ENCODE results near the gene KSR1. TPM values are rescaled to one million over a fixed set of nuclear protein-coding genes. Genes with fewer than 3 reads are reported as not detected.

Gene KSR1
- total RNA-seq, 1 donor from 2014 or later = 60.6 TPM

DNA sequence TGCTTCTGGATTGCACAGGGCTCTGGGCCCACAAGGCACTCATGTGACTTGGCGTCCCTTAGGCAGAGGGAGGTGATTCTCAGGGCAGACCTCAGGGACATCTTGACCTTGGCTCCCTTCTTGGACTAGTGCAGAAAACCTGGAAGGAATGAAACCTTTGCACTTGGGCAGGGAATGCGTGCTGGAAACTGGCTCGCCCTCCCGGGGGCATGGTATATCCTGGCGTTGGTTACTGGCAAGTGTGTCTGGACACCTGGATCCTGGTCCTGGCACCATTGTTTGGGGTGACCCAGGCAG is 111.3 kb downstream of the KSR1 start:
- TF ChIP-seq, protein P1, sequence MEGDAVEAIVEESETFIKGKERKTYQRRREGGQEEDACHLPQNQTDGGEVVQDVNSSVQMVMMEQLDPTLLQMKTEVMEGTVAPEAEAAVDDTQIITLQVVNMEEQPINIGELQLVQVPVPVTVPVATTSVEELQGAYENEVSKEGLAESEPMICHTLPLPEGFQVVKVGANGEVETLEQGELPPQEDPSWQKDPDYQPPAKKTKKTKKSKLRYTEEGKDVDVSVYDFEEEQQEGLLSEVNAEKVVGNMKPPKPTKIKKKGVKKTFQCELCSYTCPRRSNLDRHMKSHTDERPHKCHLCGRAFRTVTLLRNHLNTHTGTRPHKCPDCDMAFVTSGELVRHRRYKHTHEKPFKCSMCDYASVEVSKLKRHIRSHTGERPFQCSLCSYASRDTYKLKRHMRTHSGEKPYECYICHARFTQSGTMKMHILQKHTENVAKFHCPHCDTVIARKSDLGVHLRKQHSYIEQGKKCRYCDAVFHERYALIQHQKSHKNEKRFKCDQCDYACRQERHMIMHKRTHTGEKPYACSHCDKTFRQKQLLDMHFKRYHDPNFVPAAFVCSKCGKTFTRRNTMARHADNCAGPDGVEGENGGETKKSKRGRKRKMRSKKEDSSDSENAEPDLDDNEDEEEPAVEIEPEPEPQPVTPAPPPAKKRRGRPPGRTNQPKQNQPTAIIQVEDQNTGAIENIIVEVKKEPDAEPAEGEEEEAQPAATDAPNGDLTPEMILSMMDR (IDR thresholded peaks at IDR 0.05) = no peak
- no peak overlapping the region for H3K27ac Mint-ChIP-seq (ENCODE audit: unreplicated experiment)
- no peak for DNase-seq (ENCODE audit: low spot score)
- no peaks in the 10 kb centered on the region for H3K27me3 Mint-ChIP-seq (ENCODE audit: low read depth)
- H3K36me3 Mint-ChIP-seq (ENCODE audit: low read depth) = peaks cover 5% of the 10 kb centered on the region
- H3K4me3 Mint-ChIP-seq (ENCODE audit: unreplicated experiment) = no peak overlapping the region
- no peaks in the 10 kb centered on the region for H3K9me3 Mint-ChIP-seq (ENCODE audit: low read depth)
- H3K4me1 Mint-ChIP-seq (ENCODE audit: low read depth) = peaks cover 55% of the 10 kb centered on the region

DNA sequence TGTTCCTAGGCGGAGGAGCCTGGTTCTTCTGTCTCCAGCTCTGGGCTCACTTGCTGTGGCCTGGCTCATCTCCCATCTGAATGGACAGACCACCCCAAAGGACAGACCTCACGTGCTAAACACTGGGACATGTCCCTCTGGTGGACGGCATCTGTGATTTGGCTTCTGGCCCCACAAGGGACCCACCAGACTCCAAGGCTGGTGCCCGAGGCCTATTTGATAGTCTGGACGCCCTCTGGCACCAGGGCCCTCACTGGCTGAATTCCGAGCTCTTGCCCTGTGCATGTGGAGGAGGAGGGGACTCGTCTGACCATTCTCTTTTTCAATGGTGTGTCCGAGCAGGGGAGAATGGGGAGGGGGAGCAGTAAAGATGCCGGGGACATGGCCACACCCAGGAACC is 112.0 kb downstream of the KSR1 start:
- H3K27me3 Mint-ChIP-seq (ENCODE audit: low read depth) = no peaks in the 10 kb centered on the region
- no peaks in the 10 kb centered on the region for H3K9me3 Mint-ChIP-seq (ENCODE audit: low read depth)
- no peak overlapping the region for H3K4me3 Mint-ChIP-seq (ENCODE audit: unreplicated experiment)
- H3K27ac Mint-ChIP-seq (ENCODE audit: unreplicated experiment) = no peak overlapping the region
- TF ChIP-seq, protein P1 (IDR thresholded peaks at IDR 0.05) = no peak
- H3K36me3 Mint-ChIP-seq (ENCODE audit: low read depth) = peaks cover 4% of the 10 kb centered on the region
- no peak for DNase-seq (ENCODE audit: low spot score)
- H3K4me1 Mint-ChIP-seq (ENCODE audit: low read depth) = peaks cover 61% of the 10 kb centered on the region

DNA sequence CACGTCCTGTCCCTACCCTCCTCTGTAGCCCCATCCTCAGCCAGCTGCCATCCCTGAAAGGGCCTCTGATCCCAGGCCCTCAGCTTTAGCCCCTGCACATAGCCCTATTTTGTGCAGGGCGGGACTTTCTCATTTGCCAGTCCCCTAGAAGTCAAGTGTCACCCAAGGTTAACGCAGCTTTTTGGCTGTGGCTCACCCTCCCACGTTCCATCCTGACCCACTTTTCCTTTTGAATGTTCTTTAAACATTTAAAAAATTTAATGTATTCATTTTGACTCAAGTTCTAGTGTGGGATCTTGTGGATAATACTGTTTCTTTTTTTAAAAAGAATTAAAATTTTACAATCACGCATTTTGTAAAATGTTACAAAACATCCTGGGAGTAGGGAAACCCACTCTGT is 112.6 kb downstream of the KSR1 start:
- H3K27me3 Mint-ChIP-seq (ENCODE audit: low read depth) = no peaks in the 10 kb centered on the region
- peaks cover 67% of the 10 kb centered on the region for H3K4me1 Mint-ChIP-seq (ENCODE audit: low read depth)
- peaks cover 3% of the 10 kb centered on the region for H3K36me3 Mint-ChIP-seq (ENCODE audit: low read depth)
- TF ChIP-seq, protein P1 (IDR thresholded peaks at IDR 0.05) = no peak
- no peaks in the 10 kb centered on the region for H3K9me3 Mint-ChIP-seq (ENCODE audit: low read depth)
- H3K27ac Mint-ChIP-seq (ENCODE audit: unreplicated experiment) = peak overlapping the region; percentile 63
- no peak for DNase-seq (ENCODE audit: low spot score)
- no peak overlapping the region for H3K4me3 Mint-ChIP-seq (ENCODE audit: unreplicated experiment)

DNA sequence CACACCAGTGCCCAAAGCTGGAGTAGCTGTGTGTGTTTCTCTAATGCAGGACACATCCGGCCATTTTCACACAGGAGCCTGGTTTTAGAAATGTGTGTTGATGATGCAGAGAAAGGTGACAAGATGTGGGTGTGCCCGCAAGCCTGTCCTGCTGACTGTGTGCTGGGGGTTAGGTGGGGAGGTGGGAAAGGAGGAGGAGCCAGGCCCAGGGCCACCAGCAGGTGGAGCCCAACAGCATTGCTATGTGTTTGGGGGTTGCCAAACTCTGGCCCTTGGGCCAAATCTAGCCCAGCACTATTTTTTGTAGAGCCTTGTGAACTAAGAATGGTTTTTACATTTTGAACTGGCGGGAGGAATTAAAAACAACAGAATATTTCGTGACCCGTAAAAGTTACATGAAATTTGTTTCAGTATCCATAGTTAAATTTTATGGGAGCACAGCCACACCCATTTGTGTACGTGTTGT is 113.0 kb downstream of the KSR1 start:
- no peak overlapping the region for H3K27ac Mint-ChIP-seq (ENCODE audit: unreplicated experiment)
- TF ChIP-seq, protein P1 (IDR thresholded peaks at IDR 0.05) = peak; percentile 76
- peaks cover 72% of the 10 kb centered on the region for H3K4me1 Mint-ChIP-seq (ENCODE audit: low read depth)
- H3K36me3 Mint-ChIP-seq (ENCODE audit: low read depth) = peaks cover 1% of the 10 kb centered on the region
- no peak overlapping the region for H3K4me3 Mint-ChIP-seq (ENCODE audit: unreplicated experiment)
- no peaks in the 10 kb centered on the region for H3K9me3 Mint-ChIP-seq (ENCODE audit: low read depth)
- DNase-seq (ENCODE audit: low spot score) = no peak
- no peaks in the 10 kb centered on the region for H3K27me3 Mint-ChIP-seq (ENCODE audit: low read depth)

DNA sequence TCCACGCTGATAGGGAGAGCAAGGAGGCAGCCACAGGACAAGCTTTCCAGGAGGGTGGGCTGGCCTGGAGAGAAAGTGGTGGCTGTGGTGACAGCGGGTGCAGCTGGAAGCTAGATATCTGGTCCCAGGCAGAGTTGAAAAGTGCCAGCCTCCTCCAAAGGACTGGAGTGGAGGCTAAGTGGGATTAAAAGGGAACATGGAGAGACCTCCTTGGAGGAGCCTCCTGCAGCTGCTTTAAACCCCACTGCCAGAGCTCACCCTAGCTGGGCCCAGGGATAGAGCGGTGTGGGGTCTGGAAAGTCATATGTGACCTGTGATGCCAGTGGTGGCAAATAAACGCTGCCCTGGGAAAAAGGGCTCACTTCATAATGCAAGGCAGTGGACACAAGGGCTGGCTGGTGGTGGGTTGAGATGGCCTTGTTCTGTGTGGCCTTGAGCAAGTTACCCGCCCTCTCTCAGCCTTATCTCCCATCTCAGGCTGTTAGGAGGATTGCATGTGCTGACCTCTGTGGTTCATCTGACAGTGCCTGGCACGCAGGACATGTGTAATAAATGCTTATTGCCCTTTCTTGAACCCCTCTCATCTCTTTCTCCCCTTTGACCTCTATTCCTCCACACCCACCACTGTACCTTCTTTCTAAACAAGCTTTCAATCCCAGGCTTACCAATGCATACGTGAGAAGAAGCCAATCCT is 113.8 kb downstream of the KSR1 start:
- no peak for DNase-seq (ENCODE audit: low spot score)
- Mint-ChIP-seq H3K9me3 (ENCODE audit: low read depth) (no peaks in the 10 kb centered on the region), H3K4me1 (ENCODE audit: low read depth) (peaks cover 79% of the 10 kb centered on the region), H3K27ac (ENCODE audit: unreplicated experiment) (peak overlapping the region; percentile 57), H3K4me3 (ENCODE audit: unreplicated experiment) (no peak overlapping the region), H3K36me3 (ENCODE audit: low read depth) (peaks cover 1% of the 10 kb centered on the region), H3K27me3 (ENCODE audit: low read depth) (no peaks in the 10 kb centered on the region)
- TF ChIP-seq, protein P1 (IDR thresholded peaks at IDR 0.05) = no peak
